ENCODE data around the gene UBE4A.
"Not testable (repeated sequence)": the region's sequence is repeated elsewhere in the genome, so short reads cannot be mapped to it uniquely, and the experiment has no call there.

Gene UBE4A

GRCh38 chr11:118401880-118402590 lies 42.6 kb downstream of the UBE4A start:
- DNase-seq (ENCODE audit: low spot score): no peak

- DNase-seq (ENCODE audit: low spot score): not testable (repeated sequence)
These were observed 43.2 kb downstream of the UBE4A start for GRCh38 chr11:118402594-118402993.

- DNase-seq (ENCODE audit: low spot score): no peak
These were observed 47.3 kb downstream of the UBE4A start for GRCh38 chr11:118406599-118407166.

- DNase-seq (ENCODE audit: low spot score): no peak
These were observed 50.8 kb downstream of the UBE4A start for GRCh38 chr11:118410055-118410745.

GRCh38 chr11:118411530-118411929 lies 52.1 kb downstream of the UBE4A start:
- DNase-seq (ENCODE audit: low spot score): no peak

GRCh38 chr11:118412921-118413320 lies 53.5 kb downstream of the UBE4A start:
- no peak for DNase-seq (ENCODE audit: low spot score)

GRCh38 chr11:118415062-118415738 lies 55.8 kb downstream of the UBE4A start:
- peak; percentile 42 for DNase-seq (ENCODE audit: low spot score)

- no peak for DNase-seq (ENCODE audit: low spot score)
These were observed 56.3 kb downstream of the UBE4A start for GRCh38 chr11:118415739-118416068.

GRCh38 chr11:118416900-118417299 lies 57.5 kb downstream of the UBE4A start:
- DNase-seq (ENCODE audit: low spot score): not testable (repeated sequence)

GRCh38 chr11:118417801-118418200 lies 58.4 kb downstream of the UBE4A start:
- DNase-seq (ENCODE audit: low spot score): no peak

- no peak for DNase-seq (ENCODE audit: low spot score)
These were observed 59.4 kb downstream of the UBE4A start for GRCh38 chr11:118418766-118419165.

- no peak for DNase-seq (ENCODE audit: low spot score)
These were observed 68.3 kb downstream of the UBE4A start for GRCh38 chr11:118427707-118428106.

- no peak for DNase-seq (ENCODE audit: low spot score)
These were observed 71.6 kb downstream of the UBE4A start for GRCh38 chr11:118430956-118431355.

- no peak for DNase-seq (ENCODE audit: low spot score)
These were observed 74.7 kb downstream of the UBE4A start for GRCh38 chr11:118434123-118434552.

- DNase-seq (ENCODE audit: low spot score): peak; percentile 52
These were observed 75.3 kb downstream of the UBE4A start for GRCh38 chr11:118434553-118435289.

GRCh38 chr11:118435290-118435892 lies 76.0 kb downstream of the UBE4A start:
- peak; percentile 57 for DNase-seq (ENCODE audit: low spot score)

- peak; percentile 97 for DNase-seq (ENCODE audit: low spot score)
These were observed 76.7 kb downstream of the UBE4A start, which contains the start of gene KMT2A for GRCh38 chr11:118435893-118436624. TSS of gene KMT2A (plus strand) at chr11:118436492. CDS start at chr11:118436513, 21 bp downstream.

- DNase-seq (ENCODE audit: low spot score): no peak
These were observed 77.3 kb downstream of the UBE4A start for GRCh38 chr11:118436639-118437207.

GRCh38 chr11:118437208-118438125 lies 78.1 kb downstream of the UBE4A start:
- DNase-seq (ENCODE audit: low spot score): peak; percentile 64
